ENCODE data around the gene RNF25. TPM values are rescaled to one million over a fixed set of nuclear protein-coding genes. Genes with fewer than 3 reads are reported as not detected.

RNF25 gene, protein sequence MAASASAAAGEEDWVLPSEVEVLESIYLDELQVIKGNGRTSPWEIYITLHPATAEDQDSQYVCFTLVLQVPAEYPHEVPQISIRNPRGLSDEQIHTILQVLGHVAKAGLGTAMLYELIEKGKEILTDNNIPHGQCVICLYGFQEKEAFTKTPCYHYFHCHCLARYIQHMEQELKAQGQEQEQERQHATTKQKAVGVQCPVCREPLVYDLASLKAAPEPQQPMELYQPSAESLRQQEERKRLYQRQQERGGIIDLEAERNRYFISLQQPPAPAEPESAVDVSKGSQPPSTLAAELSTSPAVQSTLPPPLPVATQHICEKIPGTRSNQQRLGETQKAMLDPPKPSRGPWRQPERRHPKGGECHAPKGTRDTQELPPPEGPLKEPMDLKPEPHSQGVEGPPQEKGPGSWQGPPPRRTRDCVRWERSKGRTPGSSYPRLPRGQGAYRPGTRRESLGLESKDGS
- polyA plus RNA-seq (2013, experiment 1 of 2), result 40.8 TPM
- 28.0 TPM for polyA plus RNA-seq (2013, experiment 2 of 2)

GRCh38 chr2:218671654-218672566, at the start of gene RNF25, which contains the start of gene STK36:
TSS of gene RNF25 (minus strand) at chr2:218672002. CDS start at chr2:218671970, 32 bp downstream.
TSS of gene STK36 (plus strand) at chr2:218672086. CDS start at chr2:218672830, 744 bp downstream.
- Histone ChIP-seq H3K27ac (ENCODE audit: low read depth, low read length, severe bottlenecking) (peak within 1 kb of the TSS; percentile 72), H3K9me3 (ENCODE audit: control insufficient read depth, low read length) (no peaks in the 10 kb centered on the region), H3K4me1 (ENCODE audit: control insufficient read depth, insufficient read depth, low read length, poor library complexity, severe bottlenecking) (no peaks in the 10 kb centered on the region), H3K4me3 (ENCODE audit: extremely low read depth, insufficient read depth, low read length, poor library complexity, severe bottlenecking) (peak within 1 kb of the TSS; percentile 84), H3K36me3 (ENCODE audit: control insufficient read depth, insufficient read depth, low read length) (peaks cover 54% of the 10 kb centered on the region)
- 0 to 2% methylated on average over 27 to 32 of the region's 49 CpGs for WGBS, 2 experiments (ENCODE audit: insufficient coverage in 2 of 2)

DNA sequence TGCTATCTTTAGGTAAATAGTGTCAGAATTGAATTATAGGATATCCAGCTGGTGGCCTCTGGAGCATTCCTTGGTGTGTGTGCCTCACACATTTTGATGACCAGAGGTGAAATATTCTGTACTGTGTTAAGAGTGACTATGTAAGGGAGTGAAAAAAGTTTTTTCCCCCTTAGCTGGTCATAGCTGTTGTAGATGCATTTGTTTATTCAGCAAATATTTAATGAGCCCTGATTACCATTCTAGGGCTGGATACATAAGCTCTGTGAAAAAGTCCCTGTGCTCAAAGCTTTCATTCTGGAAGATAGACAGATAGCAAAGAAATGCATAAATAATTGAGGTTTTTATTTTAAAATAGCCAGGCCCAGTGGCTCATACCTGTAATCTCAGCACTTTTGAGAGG, 49.7 kb upstream of the RNF25 start:
- peaks cover 10% of the 10 kb centered on the region for H3K9me3 ChIP-seq (ENCODE audit: control insufficient read depth, low read length)

DNA sequence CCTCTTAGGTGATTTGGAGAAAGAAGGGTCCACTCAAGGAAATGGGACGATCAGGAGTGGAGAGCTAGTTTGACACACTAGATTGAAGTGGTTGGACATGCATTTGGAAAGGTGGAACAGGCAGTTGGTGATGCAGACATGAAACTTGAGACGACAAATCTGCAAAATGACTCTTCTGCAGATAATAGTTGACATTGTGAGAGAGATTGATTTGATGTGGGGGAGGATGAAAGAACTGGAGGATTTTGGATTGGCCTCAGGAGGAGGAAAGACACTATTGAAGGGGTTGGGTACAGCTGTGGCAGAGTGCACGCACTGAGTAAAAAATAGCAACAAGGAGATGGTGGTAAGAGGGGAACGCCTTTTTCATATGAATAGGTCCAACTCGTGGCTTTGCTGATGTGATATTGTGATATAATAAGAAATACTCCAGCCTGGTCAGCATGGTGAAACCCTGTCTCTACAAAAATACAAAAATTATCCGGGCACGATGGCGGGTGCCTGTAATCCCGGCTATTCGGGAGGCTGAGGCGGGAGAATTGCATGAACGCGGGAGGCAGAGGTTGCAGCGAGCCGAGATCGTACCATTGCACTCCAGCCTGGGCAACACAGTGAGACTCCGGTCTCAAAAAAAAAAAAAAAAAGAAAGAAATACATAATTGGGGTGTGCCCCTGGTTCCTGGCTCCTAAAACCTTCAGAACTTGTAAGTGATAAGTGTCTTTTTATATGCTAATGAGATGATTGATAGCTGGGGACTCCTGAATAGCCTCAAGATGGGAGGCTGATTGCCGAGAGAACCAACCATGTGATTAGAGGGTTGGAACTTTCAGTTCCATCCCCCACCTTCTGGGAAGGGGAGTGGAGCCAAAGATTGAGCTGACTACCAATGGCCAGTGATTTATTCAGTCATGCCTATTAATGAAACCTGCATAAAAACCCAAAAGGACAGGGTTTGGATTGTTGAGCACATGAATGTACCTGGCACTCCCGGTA, 48.5 kb upstream of the RNF25 start:
- peak overlapping the region; percentile 5 for H3K27ac ChIP-seq (ENCODE audit: low read depth, low read length, severe bottlenecking)
- H3K36me3 ChIP-seq (ENCODE audit: control insufficient read depth, insufficient read depth, low read length), result peaks cover 62% of the 10 kb centered on the region
- no peak overlapping the region for H3K4me3 ChIP-seq (ENCODE audit: extremely low read depth, insufficient read depth, low read length, poor library complexity, severe bottlenecking)
- WGBS, 2 experiments (ENCODE audit: insufficient coverage in 2 of 2), result 96% methylated on average over 13 to 19 of the region's 19 CpGs
- H3K9me3 ChIP-seq (ENCODE audit: control insufficient read depth, low read length), result peaks cover under 1% of the 10 kb centered on the region
- peaks cover 22% of the 10 kb centered on the region for H3K4me1 ChIP-seq (ENCODE audit: control insufficient read depth, insufficient read depth, low read length, poor library complexity, severe bottlenecking)

More for the DNA sequence above, 49.7 kb upstream of the RNF25 start:
- H3K4me3 ChIP-seq (ENCODE audit: extremely low read depth, insufficient read depth, low read length, poor library complexity, severe bottlenecking), result no peak overlapping the region
- H3K36me3 ChIP-seq (ENCODE audit: control insufficient read depth, insufficient read depth, low read length), result peaks cover 58% of the 10 kb centered on the region
- no peak overlapping the region for H3K27ac ChIP-seq (ENCODE audit: low read depth, low read length, severe bottlenecking)
- peaks cover 22% of the 10 kb centered on the region for H3K4me1 ChIP-seq (ENCODE audit: control insufficient read depth, insufficient read depth, low read length, poor library complexity, severe bottlenecking)

- 90 to 92% methylated on average over 1 to 2 of the region's 3 CpGs for WGBS, 2 experiments (ENCODE audit: insufficient coverage in 2 of 2)
- H3K9me3 ChIP-seq (ENCODE audit: control insufficient read depth, low read length), result no peaks in the 10 kb centered on the region
- no peak overlapping the region for H3K4me3 ChIP-seq (ENCODE audit: extremely low read depth, insufficient read depth, low read length, poor library complexity, severe bottlenecking)
- H3K4me1 ChIP-seq (ENCODE audit: control insufficient read depth, insufficient read depth, low read length, poor library complexity, severe bottlenecking), result peaks cover 22% of the 10 kb centered on the region
- H3K36me3 ChIP-seq (ENCODE audit: control insufficient read depth, insufficient read depth, low read length), result peaks cover 61% of the 10 kb centered on the region
- H3K27ac ChIP-seq (ENCODE audit: low read depth, low read length, severe bottlenecking), result no peak overlapping the region
These were observed 47.7 kb upstream of the RNF25 start for GRCh38 chr2:218719457-218719856.

- H3K27ac ChIP-seq (ENCODE audit: low read depth, low read length, severe bottlenecking), result no peak overlapping the region
- WGBS, 2 experiments (ENCODE audit: insufficient coverage in 2 of 2), result 80 to 89% methylated on average over 1 to 3 of the region's 7 CpGs
These were observed 46.3 kb upstream of the RNF25 start for GRCh38 chr2:218718058-218718457.

DNA sequence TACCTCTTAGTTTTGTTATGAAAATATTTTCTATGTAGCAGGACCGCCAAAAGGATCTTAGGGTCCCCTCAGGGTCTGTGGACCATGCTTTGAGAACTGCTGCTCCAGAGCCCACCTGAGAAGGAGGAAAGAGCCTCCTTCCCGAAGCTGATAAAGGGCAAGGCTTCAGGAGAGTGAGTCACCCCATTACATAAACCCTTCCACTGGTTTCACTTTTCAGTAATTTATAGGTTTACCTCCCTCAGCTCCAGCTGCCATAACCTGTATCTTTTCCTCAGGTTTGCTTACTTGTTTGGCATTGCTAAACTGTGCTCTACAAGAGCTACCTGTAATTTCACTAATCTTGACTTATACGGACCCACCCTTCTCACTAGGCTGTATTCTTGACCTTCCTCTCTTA, 45.5 kb upstream of the RNF25 start:
- Histone ChIP-seq H3K9me3 (ENCODE audit: control insufficient read depth, low read length) (no peaks in the 10 kb centered on the region), H3K4me3 (ENCODE audit: extremely low read depth, insufficient read depth, low read length, poor library complexity, severe bottlenecking) (no peak overlapping the region), H3K27ac (ENCODE audit: low read depth, low read length, severe bottlenecking) (no peak overlapping the region), H3K36me3 (ENCODE audit: control insufficient read depth, insufficient read depth, low read length) (peaks cover 81% of the 10 kb centered on the region), H3K4me1 (ENCODE audit: control insufficient read depth, insufficient read depth, low read length, poor library complexity, severe bottlenecking) (peaks cover 9% of the 10 kb centered on the region)
- WGBS, 2 experiments (ENCODE audit: insufficient coverage in 2 of 2), result 100% methylated on average over 1 to 2 of the region's 3 CpGs

More at GRCh38 chr2:218718058-218718457, 46.3 kb upstream of the RNF25 start:
- H3K9me3 ChIP-seq (ENCODE audit: control insufficient read depth, low read length), result no peaks in the 10 kb centered on the region
- no peak overlapping the region for H3K4me3 ChIP-seq (ENCODE audit: extremely low read depth, insufficient read depth, low read length, poor library complexity, severe bottlenecking)
- H3K4me1 ChIP-seq (ENCODE audit: control insufficient read depth, insufficient read depth, low read length, poor library complexity, severe bottlenecking), result peaks cover 17% of the 10 kb centered on the region
- H3K36me3 ChIP-seq (ENCODE audit: control insufficient read depth, insufficient read depth, low read length), result peaks cover 74% of the 10 kb centered on the region

DNA sequence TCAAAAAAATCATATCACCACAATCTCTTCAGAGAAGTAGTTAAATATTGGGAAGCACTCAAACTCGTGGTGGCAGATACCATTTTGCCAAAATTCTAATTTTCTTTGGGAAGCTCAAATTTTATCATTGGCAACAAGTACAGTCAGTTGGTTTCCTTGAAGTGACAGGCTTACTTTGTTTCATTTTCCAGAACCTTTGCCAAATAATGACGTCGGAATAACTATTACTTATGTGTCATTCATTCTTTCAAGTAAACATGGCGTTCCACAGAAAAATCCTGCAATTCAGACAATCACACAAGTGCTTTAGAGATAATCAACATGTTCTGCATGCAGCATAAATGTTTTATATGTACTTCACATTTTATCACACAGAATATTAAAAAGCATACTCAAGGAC, 44.3 kb upstream of the RNF25 start:
- H3K4me1 ChIP-seq (ENCODE audit: control insufficient read depth, insufficient read depth, low read length, poor library complexity, severe bottlenecking), result no peaks in the 10 kb centered on the region
- H3K9me3 ChIP-seq (ENCODE audit: control insufficient read depth, low read length), result no peaks in the 10 kb centered on the region
- no peak overlapping the region for H3K4me3 ChIP-seq (ENCODE audit: extremely low read depth, insufficient read depth, low read length, poor library complexity, severe bottlenecking)
- no peak overlapping the region for H3K27ac ChIP-seq (ENCODE audit: low read depth, low read length, severe bottlenecking)
- peaks cover 80% of the 10 kb centered on the region for H3K36me3 ChIP-seq (ENCODE audit: control insufficient read depth, insufficient read depth, low read length)
- 91% methylated on average over 4 of the region's 4 CpGs; no CpG with 5 or more reads in 1 of the 2 experiments for WGBS, 2 experiments (ENCODE audit: insufficient coverage in 2 of 2)

DNA sequence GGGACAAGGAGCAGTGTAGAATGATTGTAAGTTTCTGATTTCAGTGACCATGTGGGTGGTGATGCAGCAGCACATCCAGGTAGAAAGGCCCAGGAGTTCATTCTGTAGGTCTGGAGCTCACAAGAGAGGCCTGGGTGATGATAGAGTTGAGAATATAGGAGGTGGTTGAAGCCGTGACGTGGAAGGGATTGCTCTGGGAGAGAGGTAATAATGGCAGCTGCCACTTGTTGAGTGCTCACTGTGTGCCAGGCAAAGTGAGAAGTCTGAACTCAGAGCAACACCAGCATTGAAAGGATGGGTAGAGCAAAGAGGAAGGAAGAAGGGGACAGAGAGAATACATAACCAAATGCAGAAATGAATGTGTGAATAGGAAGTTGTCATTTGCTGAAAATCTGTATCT, 42.1 kb upstream of the RNF25 start:
- 92 to 93% methylated on average over 2 of the region's 2 CpGs for WGBS, 2 experiments (ENCODE audit: insufficient coverage in 2 of 2)
- Histone ChIP-seq H3K27ac (ENCODE audit: low read depth, low read length, severe bottlenecking) (no peak overlapping the region), H3K4me3 (ENCODE audit: extremely low read depth, insufficient read depth, low read length, poor library complexity, severe bottlenecking) (no peak overlapping the region), H3K9me3 (ENCODE audit: control insufficient read depth, low read length) (no peaks in the 10 kb centered on the region), H3K4me1 (ENCODE audit: control insufficient read depth, insufficient read depth, low read length, poor library complexity, severe bottlenecking) (no peaks in the 10 kb centered on the region), H3K36me3 (ENCODE audit: control insufficient read depth, insufficient read depth, low read length) (peaks cover 59% of the 10 kb centered on the region)

- no peaks in the 10 kb centered on the region for H3K4me1 ChIP-seq (ENCODE audit: control insufficient read depth, insufficient read depth, low read length, poor library complexity, severe bottlenecking)
- H3K27ac ChIP-seq (ENCODE audit: low read depth, low read length, severe bottlenecking), result peak overlapping the region; percentile 81
- H3K9me3 ChIP-seq (ENCODE audit: control insufficient read depth, low read length), result no peaks in the 10 kb centered on the region
- WGBS, 2 experiments (ENCODE audit: insufficient coverage in 2 of 2), result 12 to 27% methylated on average over 4 to 5 of the region's 5 CpGs
- H3K36me3 ChIP-seq (ENCODE audit: control insufficient read depth, insufficient read depth, low read length), result peaks cover 36% of the 10 kb centered on the region
- H3K4me3 ChIP-seq (ENCODE audit: extremely low read depth, insufficient read depth, low read length, poor library complexity, severe bottlenecking), result peak overlapping the region; percentile 99
These were observed 39.7 kb upstream of the RNF25 start for GRCh38 chr2:218711550-218711929.
